ENCODE results near the gene HOXB2. TPM values are rescaled to one million over a fixed set of nuclear protein-coding genes. Genes with fewer than 3 reads are reported as not detected.

Gene HOXB2
- total RNA-seq, 1 experiment from 2014 or later: 0.31 TPM

GRCh38 chr17:48550502-48551213 is 5.7 kb upstream of the HOXB2 start:
- H3K27ac ChIP-seq: no peak overlapping the region
- no TSS peak for BruUV-seq (replicated peaks)
- intact Hi-C loops (cut with micrococcal nuclease; ENCODE audit: unreplicated experiment): no loop called here
- H4K20me1 ChIP-seq (ENCODE audit: insufficient read depth): no peaks in the 10 kb centered on the region
- peaks cover 7% of the 10 kb centered on the region; the same call in 1 of the 2 replicates for H3F3A ChIP-seq (ENCODE audit: insufficient read depth, low read depth)
- POLR2A ChIA-PET (ENCODE audit: unreplicated experiment): no interaction called here
- no peaks in the 10 kb centered on the region for H3K79me2 ChIP-seq (ENCODE audit: low read depth)
- no peaks in the 10 kb centered on the region for H3K36me3 ChIP-seq (ENCODE audit: low read depth)
- H3K4me3 ChIP-seq: no peak overlapping the region
- H3K4me1 ChIP-seq (replicated peaks; ENCODE audit: insufficient read depth): no peaks in the 10 kb centered on the region
- H3K9me2 ChIP-seq (ENCODE audit: insufficient read depth): no peaks in the 10 kb centered on the region
- no peak overlapping the region for H3K4me2 ChIP-seq
- no peaks in the 10 kb centered on the region for H3K27me3 ChIP-seq (ENCODE audit: insufficient read depth, low read depth)
- no peaks in the 10 kb centered on the region for H3K9me3 ChIP-seq (ENCODE audit: insufficient read depth, low read depth)
- TF ChIP-seq EZH2 (IDR thresholded peaks at IDR 0.05; ENCODE audit: low read depth) (no peak), CTCF (conservative IDR thresholded peaks at IDR 0.05) (no peak)
- CTCF ChIA-PET: no interaction called here
- no peak overlapping the region for H2AFZ ChIP-seq
- DNase-seq: no peak

DNA sequence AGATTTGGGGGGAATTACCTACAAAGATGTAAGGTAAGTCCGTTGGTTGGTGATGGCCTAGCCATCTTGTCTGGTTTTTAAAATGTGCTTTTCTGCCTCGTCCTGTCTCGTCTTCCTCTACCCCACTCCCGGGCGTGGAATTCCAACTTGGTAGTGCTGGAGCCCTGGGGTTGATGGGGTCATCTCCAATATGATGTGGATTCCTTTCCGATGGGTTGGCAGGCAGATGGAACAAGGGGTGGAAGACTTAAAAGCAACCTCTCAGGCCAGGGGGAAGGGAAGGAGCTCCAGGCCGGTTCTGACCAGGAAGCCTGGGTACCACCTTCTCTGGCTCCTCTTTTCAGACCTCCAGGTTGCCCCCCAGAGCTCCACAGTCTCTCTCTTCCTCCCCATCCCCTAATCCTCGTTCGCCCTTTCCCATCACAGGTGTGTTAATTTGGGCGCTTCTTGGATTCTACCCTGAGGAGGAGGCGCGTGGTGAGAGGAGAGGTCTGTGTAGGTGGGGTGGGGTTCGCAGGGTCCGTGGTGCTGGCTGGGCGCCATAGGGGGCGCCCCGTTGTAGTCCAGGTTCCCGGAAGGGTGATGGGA is 5.1 kb upstream of the HOXB2 start:
- BruUV-seq (replicated peaks): no TSS peak
- DNase-seq: no peak
- Histone ChIP-seq H3K9me2 (ENCODE audit: insufficient read depth) (no peaks in the 10 kb centered on the region), H3K36me3 (ENCODE audit: low read depth) (no peaks in the 10 kb centered on the region), H4K20me1 (ENCODE audit: insufficient read depth) (no peaks in the 10 kb centered on the region), H3F3A (ENCODE audit: insufficient read depth, low read depth) (peaks cover 7% of the 10 kb centered on the region; the same call in 1 of the 2 replicates), H3K4me2 (no peak overlapping the region), H3K27me3 (ENCODE audit: insufficient read depth, low read depth) (no peaks in the 10 kb centered on the region), H3K4me1 (replicated peaks; ENCODE audit: insufficient read depth) (no peaks in the 10 kb centered on the region), H3K9me3 (ENCODE audit: insufficient read depth, low read depth) (no peaks in the 10 kb centered on the region), H3K4me3 (no peak overlapping the region), H2AFZ (no peak overlapping the region), H3K79me2 (ENCODE audit: low read depth) (no peaks in the 10 kb centered on the region), H3K27ac (no peak overlapping the region)
- CTCF ChIA-PET: no interaction called here
- intact Hi-C loops (cut with micrococcal nuclease; ENCODE audit: unreplicated experiment): no loop called here
- POLR2A ChIA-PET (ENCODE audit: unreplicated experiment): no interaction called here
- no peak for TF ChIP-seq CTCF (conservative IDR thresholded peaks at IDR 0.05)
- TF ChIP-seq EZH2 (IDR thresholded peaks at IDR 0.05; ENCODE audit: low read depth): no peak

DNA sequence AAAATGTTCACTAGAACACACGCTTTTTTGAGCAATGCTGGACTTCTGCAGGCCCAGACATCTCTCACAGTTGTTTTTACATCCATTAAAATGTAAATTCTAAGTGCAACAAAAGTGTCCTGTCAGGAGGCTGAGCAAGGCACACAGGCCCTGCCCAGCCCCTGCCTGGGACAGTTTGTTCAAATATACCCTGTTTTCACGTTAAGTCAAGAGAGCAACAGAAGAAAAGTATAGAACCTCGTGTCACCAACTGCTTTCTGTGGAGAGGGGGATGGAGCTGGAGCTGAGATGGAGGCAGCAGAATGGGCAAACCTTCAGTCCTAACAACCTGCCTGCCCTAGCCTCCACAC is 4.3 kb upstream of the HOXB2 start:
- Histone ChIP-seq H3K9me2 (ENCODE audit: insufficient read depth) (no peaks in the 10 kb centered on the region), H3K79me2 (ENCODE audit: low read depth) (no peaks in the 10 kb centered on the region), H3F3A (ENCODE audit: insufficient read depth, low read depth) (peaks cover 7% of the 10 kb centered on the region; the same call in 1 of the 2 replicates), H3K27me3 (ENCODE audit: insufficient read depth, low read depth) (no peaks in the 10 kb centered on the region), H3K4me3 (no peak overlapping the region), H3K36me3 (ENCODE audit: low read depth) (no peaks in the 10 kb centered on the region), H2AFZ (no peak overlapping the region), H3K27ac (no peak overlapping the region), H3K9me3 (ENCODE audit: insufficient read depth, low read depth) (no peaks in the 10 kb centered on the region), H3K4me1 (replicated peaks; ENCODE audit: insufficient read depth) (no peaks in the 10 kb centered on the region), H4K20me1 (ENCODE audit: insufficient read depth) (no peaks in the 10 kb centered on the region), H3K4me2 (no peak overlapping the region)
- ChIA-PET POLR2A (ENCODE audit: unreplicated experiment) (no interaction called here), CTCF (no interaction called here)
- TF ChIP-seq CTCF (conservative IDR thresholded peaks at IDR 0.05) (no peak), EZH2 (IDR thresholded peaks at IDR 0.05; ENCODE audit: low read depth) (no peak)
- DNase-seq: no peak
- no TSS peak for BruUV-seq (replicated peaks)
- intact Hi-C loops (cut with micrococcal nuclease; ENCODE audit: unreplicated experiment): no loop called here
